HG03159 (cell line): ENCODE results near the gene PYGL.
"Not testable (repeated sequence)": the region's sequence is repeated elsewhere in the genome, so short reads cannot be mapped to it uniquely, and the experiment has no call there.

Experiments
- ATAC-seq: cut with Tn5 transposase; IDR thresholded peaks from one replicate; pipeline ENCODE4 v1.9.1; 2021; ENCODE audit warnings: mild to moderate bottlenecking, moderate library complexity; ENCODE audit not compliant: unreplicated experiment

PYGL gene

GRCh38 chr14:50929506-50929905 lies 14.8 kb downstream of the PYGL start:
- no peak for ATAC-seq

DNA sequence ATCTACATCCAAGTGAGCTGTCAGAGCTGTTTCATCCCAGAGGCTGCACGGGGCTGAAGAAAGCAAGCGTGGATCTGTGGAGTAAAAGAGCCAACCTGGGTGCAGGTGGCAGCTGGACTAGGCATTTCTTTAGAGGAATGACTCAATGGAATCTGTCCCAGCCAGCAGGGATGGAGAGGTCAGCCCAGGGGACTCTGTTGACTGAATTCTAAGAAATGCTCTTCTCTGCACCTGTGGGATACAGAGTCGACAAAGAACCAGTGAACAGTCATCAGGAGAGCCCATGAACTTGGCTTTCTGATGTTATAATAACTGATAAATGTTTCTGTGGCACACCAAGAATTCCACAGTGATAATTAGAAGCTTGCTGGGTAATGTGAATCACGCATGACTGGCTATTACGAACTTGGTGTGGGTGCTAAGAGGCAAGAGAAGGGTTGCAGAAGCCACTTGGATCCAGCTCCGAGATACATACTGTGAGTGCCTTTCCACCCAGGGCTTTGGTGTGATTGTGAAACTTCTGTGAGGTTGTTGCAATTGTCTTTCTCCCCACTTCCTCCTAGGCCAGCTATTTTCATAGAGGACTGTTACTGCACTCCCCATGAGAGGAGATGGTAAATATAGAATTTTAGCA lies 16.2 kb downstream of the PYGL start:
- ATAC-seq, result no peak

GRCh38 chr14:50926851-50927386 lies 17.4 kb downstream of the PYGL start:
- no peak for ATAC-seq

GRCh38 chr14:50924843-50925242 lies 19.4 kb downstream of the PYGL start:
- ATAC-seq, result no peak

- ATAC-seq, result no peak
These were observed 20.0 kb downstream of the PYGL start for GRCh38 chr14:50924236-50924635.

DNA sequence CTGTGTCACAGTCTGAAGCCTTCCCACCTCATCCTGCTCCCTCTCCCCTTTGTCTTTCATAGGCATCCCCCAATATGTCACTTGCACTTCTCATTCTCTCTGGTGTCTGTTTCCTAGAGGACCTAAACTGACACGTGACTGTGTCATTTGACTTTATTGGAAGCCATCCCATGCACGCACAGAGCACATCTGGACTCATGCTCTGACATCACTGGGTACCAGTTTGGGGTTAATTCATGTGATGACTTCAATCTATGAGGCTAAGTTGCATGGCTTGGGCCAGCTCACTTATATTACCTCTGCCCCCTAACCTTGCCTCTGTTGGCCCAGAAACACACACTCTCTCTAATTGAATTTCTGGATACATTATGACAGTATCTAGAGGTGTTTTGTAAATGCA lies 21.5 kb downstream of the PYGL start:
- no peak for ATAC-seq

- ATAC-seq, result no peak
These were observed 23.6 kb downstream of the PYGL start for GRCh38 chr14:50920482-50921230.

DNA sequence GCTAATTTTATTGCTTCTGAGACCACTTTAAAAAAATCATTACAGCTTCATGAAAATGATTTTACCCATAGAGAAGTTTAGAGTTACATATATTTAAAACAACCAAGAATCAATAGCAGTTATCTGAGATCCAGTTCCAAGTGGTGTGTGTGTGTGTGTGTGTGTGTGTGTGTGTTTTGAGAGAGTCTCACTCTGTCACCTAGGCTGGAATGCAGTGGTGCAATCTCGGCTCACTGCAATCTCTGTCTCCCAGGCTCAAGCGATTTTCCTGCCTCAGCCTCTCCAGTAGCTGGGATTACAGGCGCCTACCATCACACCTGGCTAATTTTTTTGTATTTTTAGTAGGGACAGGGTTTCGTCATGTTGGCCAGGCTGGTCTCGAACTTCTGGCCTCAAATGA lies 24.8 kb downstream of the PYGL start:
- ATAC-seq, result not testable (repeated sequence)

- no peak for ATAC-seq
These were observed 26.8 kb downstream of the PYGL start for GRCh38 chr14:50917449-50917848.

DNA sequence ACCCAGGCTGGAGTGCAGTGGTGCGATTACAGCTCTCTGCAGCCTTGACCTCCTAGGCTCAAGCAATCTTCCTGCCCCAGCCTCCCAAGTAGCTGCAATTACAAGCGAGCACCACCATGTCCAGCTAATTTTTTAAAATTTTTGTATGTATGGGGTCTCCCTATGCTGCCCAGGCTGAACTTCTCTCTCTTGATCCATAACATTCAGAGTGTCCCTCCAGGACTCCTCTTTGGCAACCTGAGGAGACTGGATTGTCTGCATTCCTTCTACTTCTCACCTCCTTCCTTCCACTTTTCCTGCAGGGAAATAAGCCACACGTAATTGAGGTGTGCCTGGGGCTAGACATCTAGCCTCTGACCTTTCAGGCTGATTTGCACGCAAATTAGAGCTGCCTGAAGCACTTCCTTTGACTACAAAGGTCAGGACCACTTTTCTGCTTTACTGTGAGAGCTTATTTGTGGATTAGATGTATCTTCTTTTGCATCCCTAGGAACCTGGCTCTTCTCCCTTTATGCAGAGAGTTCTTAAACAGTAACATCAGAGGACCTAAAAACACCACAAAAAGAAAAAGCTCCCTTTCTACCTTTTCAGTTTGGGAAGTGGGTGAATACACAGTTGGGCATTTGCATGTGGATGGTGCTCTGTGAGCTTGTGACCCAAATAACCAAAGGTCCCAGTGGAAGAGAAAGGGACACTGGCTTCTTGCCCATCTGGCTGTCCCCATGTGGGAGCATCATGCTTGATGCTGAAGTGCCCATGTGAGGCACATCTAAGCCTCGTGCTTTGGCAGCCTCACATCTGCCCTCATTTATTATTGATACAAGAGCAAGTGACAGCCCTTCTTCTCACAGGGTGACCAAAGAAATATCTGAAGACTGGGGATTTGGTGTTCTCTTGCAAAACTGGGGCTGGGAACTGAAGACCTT lies 33.5 kb downstream of the PYGL start:
- ATAC-seq, result no peak

DNA sequence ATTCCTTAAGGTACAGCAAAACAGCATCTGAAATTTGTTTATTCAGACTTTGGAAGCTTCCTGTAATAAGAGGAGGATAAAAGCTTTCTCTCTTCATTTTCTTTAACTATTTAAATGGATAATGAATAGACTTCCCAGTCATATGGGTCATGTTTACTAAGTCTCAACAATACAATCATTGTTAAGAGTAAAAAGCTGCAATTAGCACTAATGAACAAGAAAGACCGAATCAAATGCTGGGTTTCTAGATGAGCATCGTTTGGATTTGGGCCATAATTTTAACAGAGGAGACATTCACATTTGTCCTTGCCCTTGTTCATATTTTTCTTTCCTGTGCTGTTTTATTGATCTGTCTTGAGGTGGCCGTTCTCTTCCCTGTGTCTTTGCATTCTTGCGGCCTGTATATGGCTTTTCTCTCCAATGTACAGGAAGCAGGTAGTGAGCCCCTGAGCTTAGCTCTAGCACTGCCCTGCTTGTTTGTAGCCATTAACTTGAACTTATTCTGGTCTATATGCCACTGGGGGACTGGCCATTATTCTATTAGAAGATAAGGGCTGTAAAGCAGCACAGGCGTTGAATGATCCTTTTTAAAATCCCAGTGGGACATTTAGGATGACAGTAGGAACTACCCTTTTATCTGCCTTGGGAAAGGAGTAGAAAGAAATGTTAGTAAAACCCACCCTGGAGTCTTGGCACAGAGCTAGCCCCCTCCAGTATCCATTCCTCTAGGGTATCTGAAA lies 37.8 kb downstream of the PYGL start:
- no peak for ATAC-seq

GRCh38 chr14:50904719-50905118 lies 39.6 kb downstream of the PYGL start:
- ATAC-seq, result no peak

- no peak for ATAC-seq
These were observed 42.9 kb downstream of the PYGL start for GRCh38 chr14:50901361-50901760.

DNA sequence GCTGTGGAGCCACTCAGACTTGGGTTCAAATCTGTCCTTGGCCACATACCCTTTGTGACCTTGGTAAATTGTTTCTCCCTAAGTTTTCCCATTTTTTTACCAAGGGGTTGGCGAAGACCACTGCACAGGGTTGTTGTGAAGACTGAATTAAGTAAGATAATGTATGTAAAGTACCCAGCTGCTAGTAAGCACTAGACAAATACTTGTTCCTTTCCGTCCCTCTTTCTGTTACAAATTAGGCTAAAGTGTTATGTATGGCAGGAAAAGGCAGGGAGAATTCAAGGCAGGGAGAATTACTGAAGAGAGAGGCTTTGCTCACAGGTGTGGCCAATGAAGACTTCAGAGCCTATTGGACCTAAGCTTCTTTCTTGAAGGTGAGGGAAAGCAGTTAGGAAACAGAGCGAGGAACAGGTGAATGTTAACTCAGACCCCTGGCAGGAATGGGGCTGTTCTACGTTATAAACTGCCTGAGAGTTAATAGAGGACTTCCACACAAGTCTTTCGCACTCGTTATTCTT lies 46.6 kb downstream of the PYGL start:
- ATAC-seq, result no peak

DNA sequence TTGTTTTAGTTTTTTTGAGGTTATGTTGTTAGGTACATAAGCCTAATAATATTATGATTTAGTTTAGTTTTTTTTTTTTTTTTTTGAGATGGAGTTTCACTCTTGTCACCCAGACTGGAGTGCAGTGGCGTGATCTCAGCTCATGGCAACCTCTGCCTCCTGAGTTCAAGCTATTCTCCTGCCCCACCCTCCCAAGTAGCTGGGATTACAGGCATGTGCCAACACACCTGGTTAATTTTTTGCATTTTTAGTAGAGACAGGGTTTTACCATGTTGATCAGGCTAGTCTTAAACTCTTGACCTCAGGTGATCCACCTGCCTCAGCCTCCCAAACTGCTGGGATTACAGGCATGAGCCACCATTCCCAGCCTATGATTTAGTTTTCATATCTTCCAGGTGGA lies 47.3 kb downstream of the PYGL start:
- not testable (repeated sequence) for ATAC-seq

- not testable (repeated sequence) for ATAC-seq
These were observed 47.9 kb downstream of the PYGL start for GRCh38 chr14:50896421-50896820.

DNA sequence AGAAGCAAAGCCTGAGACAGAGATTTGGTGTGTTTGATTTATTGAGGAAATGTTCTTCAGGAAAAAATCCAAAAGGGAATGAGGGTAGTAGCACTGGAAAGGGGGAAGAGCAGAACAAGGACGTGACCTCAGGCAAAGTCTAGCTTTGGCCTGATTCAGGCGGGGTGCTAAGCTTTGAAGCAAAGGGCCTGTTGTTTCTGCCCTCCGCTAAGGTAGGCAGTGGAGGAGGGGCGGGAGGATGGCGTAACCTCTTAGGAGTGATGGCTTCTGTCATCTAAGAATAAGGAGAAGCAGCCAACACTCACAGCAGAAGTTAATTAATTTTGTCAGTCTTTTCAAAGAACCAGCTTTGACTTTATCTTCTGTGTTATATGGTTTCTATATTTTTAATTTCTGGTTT lies 52.0 kb downstream of the PYGL start:
- ATAC-seq, result no peak

DNA sequence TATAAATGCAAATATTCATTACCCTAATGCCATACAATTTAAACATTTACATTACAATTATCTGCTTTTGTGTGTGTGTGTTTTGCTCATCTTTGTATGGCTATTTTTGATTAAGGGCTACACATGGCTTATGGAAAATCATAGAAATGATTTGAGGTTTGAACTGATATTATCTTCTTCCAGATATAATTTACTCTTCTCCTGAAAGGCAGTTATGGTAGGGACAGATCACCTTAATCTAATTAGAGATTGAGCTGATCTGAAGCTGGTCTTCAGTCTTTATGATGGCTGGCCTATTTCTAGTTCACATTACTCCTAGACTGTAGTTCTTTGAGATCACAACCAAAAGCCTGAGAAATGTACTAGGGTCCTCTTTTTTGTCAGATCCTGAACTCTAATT lies 56.8 kb downstream of the PYGL start:
- ATAC-seq, result no peak

GRCh38 chr14:50883827-50884197 lies 60.5 kb downstream of the PYGL start:
- ATAC-seq, result no peak
